ENCODE results near the gene SYNE3. TPM values are rescaled to one million over a fixed set of nuclear protein-coding genes. Genes with fewer than 3 reads are reported as not detected.

The SYNE3 gene
- total RNA-seq, 1 donor from 2014 or later = 27.0 TPM

DNA sequence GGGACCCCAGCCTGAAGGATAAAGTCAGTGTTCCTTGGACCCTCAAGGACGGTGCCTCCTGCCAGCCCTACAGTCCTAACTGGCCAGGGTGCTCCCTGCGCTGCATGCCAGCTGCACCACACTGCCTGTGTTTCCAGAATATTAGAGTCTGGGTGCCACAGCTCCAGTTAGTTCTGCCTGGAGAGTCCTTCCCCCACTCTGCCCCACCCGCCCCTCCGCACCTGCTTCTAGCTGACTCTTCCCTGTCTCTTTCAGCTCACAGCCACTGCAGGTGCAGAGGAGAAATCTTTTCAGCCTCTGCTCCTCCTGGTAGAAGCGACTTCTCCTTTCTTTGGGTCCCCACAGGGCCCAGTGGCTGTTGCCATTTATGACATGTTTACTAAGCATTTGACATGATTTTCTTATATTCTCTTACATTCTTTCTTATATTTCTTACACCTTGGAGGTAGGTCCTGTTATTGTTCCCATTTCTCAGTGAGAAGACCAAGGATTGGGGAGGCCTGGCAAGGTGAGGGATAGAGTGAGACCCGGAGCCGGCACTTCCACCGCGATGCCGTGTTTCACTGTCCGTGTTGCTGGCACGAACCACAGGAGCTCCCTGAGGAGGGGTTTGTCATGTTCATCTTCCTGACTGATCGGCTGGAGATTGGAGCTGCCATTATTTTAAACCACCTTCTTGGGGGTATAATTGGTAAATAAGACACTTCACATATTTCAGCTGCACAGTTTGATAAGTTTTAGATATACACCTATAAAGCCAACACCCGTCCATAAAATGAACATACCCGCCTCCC lies 29.4 kb downstream of the SYNE3 start:
- peaks cover 77% of the 10 kb centered on the region for H3K4me1 ChIP-seq
- no peak overlapping the region for H3K4me3 ChIP-seq
- intact Hi-C loops (cut with DNase I) = no loop called here
- no peaks in the 10 kb centered on the region for H3K9me3 ChIP-seq
- H3K36me3 ChIP-seq = no peaks in the 10 kb centered on the region
- DNase-seq (ENCODE audit: extremely low spot score in 2 of 2) = no peak
- H3K27me3 ChIP-seq = no peaks in the 10 kb centered on the region
- peak overlapping the region; percentile 3 for H3K27ac ChIP-seq
- TF ChIP-seq, protein P1, sequence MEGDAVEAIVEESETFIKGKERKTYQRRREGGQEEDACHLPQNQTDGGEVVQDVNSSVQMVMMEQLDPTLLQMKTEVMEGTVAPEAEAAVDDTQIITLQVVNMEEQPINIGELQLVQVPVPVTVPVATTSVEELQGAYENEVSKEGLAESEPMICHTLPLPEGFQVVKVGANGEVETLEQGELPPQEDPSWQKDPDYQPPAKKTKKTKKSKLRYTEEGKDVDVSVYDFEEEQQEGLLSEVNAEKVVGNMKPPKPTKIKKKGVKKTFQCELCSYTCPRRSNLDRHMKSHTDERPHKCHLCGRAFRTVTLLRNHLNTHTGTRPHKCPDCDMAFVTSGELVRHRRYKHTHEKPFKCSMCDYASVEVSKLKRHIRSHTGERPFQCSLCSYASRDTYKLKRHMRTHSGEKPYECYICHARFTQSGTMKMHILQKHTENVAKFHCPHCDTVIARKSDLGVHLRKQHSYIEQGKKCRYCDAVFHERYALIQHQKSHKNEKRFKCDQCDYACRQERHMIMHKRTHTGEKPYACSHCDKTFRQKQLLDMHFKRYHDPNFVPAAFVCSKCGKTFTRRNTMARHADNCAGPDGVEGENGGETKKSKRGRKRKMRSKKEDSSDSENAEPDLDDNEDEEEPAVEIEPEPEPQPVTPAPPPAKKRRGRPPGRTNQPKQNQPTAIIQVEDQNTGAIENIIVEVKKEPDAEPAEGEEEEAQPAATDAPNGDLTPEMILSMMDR (IDR thresholded peaks at IDR 0.05) = no peak
- TF ChIP-seq POLR2AphosphoS5 (IDR thresholded peaks at IDR 0.05; ENCODE audit: insufficient read depth in 1 of 2, low read depth in 1 of 2) (no peak), POLR2A (IDR thresholded peaks at IDR 0.05) (no peak)

DNA sequence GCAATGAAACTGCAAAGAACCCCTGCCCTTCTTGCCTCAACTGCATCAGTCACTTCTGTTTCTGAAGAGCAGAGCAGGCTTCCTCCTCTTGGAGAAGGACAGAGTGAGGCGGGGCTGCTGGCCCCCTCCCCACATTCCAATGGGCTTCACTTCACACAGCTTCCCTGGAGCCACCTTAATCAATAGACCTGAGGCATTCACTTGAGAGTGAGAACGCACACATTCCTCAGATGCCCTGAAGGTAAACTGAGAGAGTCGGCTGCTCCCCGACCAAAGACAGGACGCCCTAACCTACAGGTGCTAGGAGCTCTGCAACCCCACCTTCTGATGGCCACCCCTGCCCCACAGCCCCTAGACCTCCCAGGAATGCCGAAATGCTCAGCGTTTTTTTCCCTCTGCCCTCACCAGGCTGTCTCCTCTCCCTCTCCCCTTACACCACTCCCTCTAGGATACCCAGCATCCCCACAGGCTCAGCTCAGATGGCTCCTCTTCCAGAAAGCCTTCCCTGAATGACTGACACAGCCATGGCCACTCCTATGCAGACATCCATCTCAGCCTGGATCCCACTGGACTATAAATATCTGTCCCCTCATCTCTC lies 31.1 kb downstream of the SYNE3 start:
- Histone ChIP-seq H3K4me3 (no peak overlapping the region), H3K4me1 (peaks cover 84% of the 10 kb centered on the region), H3K27me3 (no peaks in the 10 kb centered on the region), H3K9me3 (no peaks in the 10 kb centered on the region), H3K36me3 (no peaks in the 10 kb centered on the region), H3K27ac (peak overlapping the region; percentile 92)
- intact Hi-C loops (cut with DNase I) = no loop called here
- TF ChIP-seq, protein P1 (IDR thresholded peaks at IDR 0.05) = no peak
- no peak for DNase-seq (ENCODE audit: extremely low spot score in 2 of 2)

DNA sequence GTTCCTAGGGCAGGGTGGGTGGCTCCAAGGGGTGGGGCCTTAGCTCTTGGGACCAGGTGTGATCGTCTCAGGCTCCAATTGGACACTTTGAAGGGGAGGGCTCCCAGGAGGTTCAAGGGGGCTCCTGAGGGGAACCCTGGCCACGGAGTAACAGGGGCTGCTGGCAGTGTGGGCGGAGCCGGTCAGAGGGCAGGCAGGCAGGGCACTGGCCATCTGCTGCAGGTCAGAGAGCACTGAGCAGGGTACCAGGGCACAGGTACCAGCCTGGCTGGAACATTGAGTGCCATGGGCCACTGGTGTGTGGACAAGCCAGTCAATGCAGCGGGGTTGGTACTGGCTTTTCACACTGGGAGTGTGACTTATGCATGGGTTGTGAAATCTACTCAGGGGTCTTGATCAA lies 32.2 kb downstream of the SYNE3 start:
- Histone ChIP-seq H3K4me3 (no peak overlapping the region), H3K27me3 (no peaks in the 10 kb centered on the region), H3K27ac (peak overlapping the region; percentile 92), H3K36me3 (no peaks in the 10 kb centered on the region), H3K4me1 (peaks cover 83% of the 10 kb centered on the region), H3K9me3 (no peaks in the 10 kb centered on the region)
- TF ChIP-seq, protein P1 (IDR thresholded peaks at IDR 0.05) = no peak
- TF ChIP-seq POLR2A (IDR thresholded peaks at IDR 0.05) (no peak), POLR2AphosphoS5 (IDR thresholded peaks at IDR 0.05; ENCODE audit: insufficient read depth in 1 of 2, low read depth in 1 of 2) (no peak)
- no peak for DNase-seq (ENCODE audit: extremely low spot score in 2 of 2)
- intact Hi-C loops (cut with DNase I) = no loop called here

DNA sequence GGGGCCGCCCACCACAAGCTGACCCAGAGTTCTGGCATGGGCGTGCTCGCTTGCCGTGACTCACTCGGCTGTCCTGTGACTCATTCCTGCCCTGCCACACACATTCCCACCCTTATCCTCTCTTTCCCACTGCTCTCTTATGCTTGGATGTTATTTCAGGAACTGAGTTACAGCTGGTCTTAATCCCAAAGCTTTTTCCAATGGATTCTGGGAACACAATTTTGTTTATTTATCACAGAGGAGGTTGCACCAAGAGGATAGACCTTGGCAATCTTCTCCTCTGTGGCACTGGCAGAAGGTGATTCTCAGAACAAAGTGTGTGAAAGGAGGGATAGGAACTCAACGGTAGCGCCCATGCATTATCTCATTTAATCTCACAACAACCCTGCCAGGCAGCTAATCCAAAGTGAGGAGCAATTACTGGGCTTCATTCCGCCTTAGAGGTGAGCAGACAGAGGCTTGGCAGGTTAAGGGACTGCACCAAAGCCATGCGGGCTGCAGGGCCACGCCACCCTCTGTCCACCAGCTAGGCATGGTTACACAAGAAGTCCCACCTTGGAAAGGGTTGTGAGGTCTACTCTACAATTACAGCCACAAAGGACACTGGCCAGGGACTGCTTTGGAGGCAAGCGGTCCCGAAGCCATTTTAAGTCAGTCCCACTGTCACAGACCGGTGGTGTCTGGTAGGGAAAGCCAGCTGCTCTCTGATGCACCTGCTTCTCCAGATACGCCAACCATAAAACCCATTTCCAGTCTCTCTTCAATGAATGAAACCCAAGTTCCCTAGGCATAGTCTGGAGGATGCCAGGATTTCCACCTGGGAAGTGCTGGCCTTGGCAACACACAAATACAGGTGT lies 32.9 kb downstream of the SYNE3 start:
- H3K9me3 ChIP-seq = no peaks in the 10 kb centered on the region
- H3K27ac ChIP-seq = peak overlapping the region; percentile 92
- no peaks in the 10 kb centered on the region for H3K36me3 ChIP-seq
- DNase-seq (ENCODE audit: extremely low spot score in 2 of 2) = peak in 1 of 2 donors; percentile 95
- TF ChIP-seq POLR2AphosphoS5 (IDR thresholded peaks at IDR 0.05; ENCODE audit: insufficient read depth in 1 of 2, low read depth in 1 of 2) = peak; percentile 81 to 87
- TF ChIP-seq, protein P1 (IDR thresholded peaks at IDR 0.05) = no peak
- intact Hi-C loops (cut with DNase I) = no loop called here
- H3K4me3 ChIP-seq = peak overlapping the region in 1 of 2 donors; percentile 18
- no peaks in the 10 kb centered on the region for H3K27me3 ChIP-seq
- peaks cover 83% of the 10 kb centered on the region for H3K4me1 ChIP-seq

All from vagina (tissue), 2 donors.